ENCODE data around the gene FOXE1. TPM values are rescaled to one million over a fixed set of nuclear protein-coding genes. Genes with fewer than 3 reads are reported as not detected.

FOXE1 gene
- total and polyA plus RNA-seq, 5 experiments from 2014 or later: not detected

- Mint-ChIP-seq H3K27me3 (peaks cover 57 to 86% (median 72%) of the 10 kb centered on the region in 5 donors), H3K27ac (peak overlapping the region in 2 of 10 donors; percentile 15 to 50), H3K4me1 (peaks cover 3 to 21% (median 16%) of the 10 kb centered on the region in 4 donors), H3K36me3 (peaks cover 0 to 5% (median 3%) of the 10 kb centered on the region in 3 donors), H3K4me3 (peak overlapping the region in 7 of 10 donors; percentile 12 to 63 (median 39)), H3K9me3 (peaks cover 0 to 12% (median 0%) of the 10 kb centered on the region in 9 donors)
- DNase-seq (no peak), ATAC-seq (no peak)
- POLR2A ChIA-PET: interaction anchor here (0.7 to 0.8 kb wide), 2 partner anchors 35 to 200 kb away, joined by 3 read pairs; no protein-coding TSS in a partner anchor
Observed at GRCh38 chr9:97857606-97858392, 4.8 kb downstream of the FOXE1 start.

DNA sequence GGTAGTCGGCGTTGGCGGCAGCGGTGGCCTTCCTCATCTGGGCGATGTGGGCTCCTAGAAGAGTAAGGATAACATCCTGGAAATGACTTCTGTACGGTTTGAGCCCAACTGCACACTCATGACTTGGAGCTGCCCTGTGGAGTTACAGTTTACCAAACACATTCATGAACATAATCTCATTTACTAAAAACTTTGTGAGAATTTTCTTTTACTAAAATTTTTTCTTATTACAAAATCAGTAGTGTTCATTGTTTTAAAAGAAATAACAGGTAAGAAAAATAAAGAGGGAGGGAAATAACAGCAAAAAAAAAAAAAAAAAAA, 5.3 kb downstream of the FOXE1 start:
- no peak for DNase-seq
- POLR2A ChIA-PET: interaction anchor here (0.7 to 0.8 kb wide), 2 partner anchors 35 to 200 kb away, joined by 3 read pairs; no protein-coding TSS in a partner anchor

GRCh38 chr9:97858826-97859225, 5.8 kb downstream of the FOXE1 start:
- H3K27me3 Mint-ChIP-seq: peaks cover 56 to 85% (median 74%) of the 10 kb centered on the region in 5 donors
- POLR2A ChIA-PET: interaction anchor here (0.9 kb wide), 1 partner anchor 63 kb away, joined by 7 read pairs; no protein-coding TSS in a partner anchor
- H3K9me3 Mint-ChIP-seq: peaks cover 0 to 12% (median 0%) of the 10 kb centered on the region in 9 donors

More for the DNA sequence above, 5.3 kb downstream of the FOXE1 start:
- H3K27me3 Mint-ChIP-seq: peaks cover 56 to 82% (median 72%) of the 10 kb centered on the region in 5 donors
- peaks cover 3 to 20% (median 15%) of the 10 kb centered on the region in 4 donors for H3K4me1 Mint-ChIP-seq
- H3K36me3 Mint-ChIP-seq: peaks cover 0 to 5% (median 3%) of the 10 kb centered on the region in 3 donors
- no peak overlapping the region for H3K27ac Mint-ChIP-seq
- H3K9me3 Mint-ChIP-seq: peaks cover 0 to 12% (median 0%) of the 10 kb centered on the region in 9 donors
- no peak for ATAC-seq
- peak overlapping the region in 4 of 10 donors; percentile 39 to 63 (median 54) for H3K4me3 Mint-ChIP-seq

GRCh38 chr9:97859346-97859745, 6.3 kb downstream of the FOXE1 start:
- Mint-ChIP-seq H3K4me3 (no peak overlapping the region), H3K36me3 (peaks cover 0 to 7% (median 3%) of the 10 kb centered on the region in 3 donors), H3K9me3 (peaks cover 0 to 9% (median under 1%) of the 10 kb centered on the region in 9 donors), H3K27me3 (peaks cover 52 to 91% (median 75%) of the 10 kb centered on the region in 5 donors), H3K4me1 (peaks cover 0 to 16% (median 12%) of the 10 kb centered on the region in 4 donors), H3K27ac (no peak overlapping the region)
- DNase-seq (no peak), ATAC-seq (no peak)
- POLR2A ChIA-PET: interaction anchor here (0.9 kb wide), 1 partner anchor 62 kb away, joined by 7 read pairs; no protein-coding TSS in a partner anchor

More at GRCh38 chr9:97858826-97859225, 5.8 kb downstream of the FOXE1 start:
- Mint-ChIP-seq H3K4me1 (peaks cover 3 to 19% (median 15%) of the 10 kb centered on the region in 4 donors), H3K4me3 (peak overlapping the region in 1 of 10 donors; percentile 4), H3K36me3 (peaks cover 0 to 7% (median 3%) of the 10 kb centered on the region in 3 donors), H3K27ac (no peak overlapping the region)
- ATAC-seq: no peak
- DNase-seq: no peak

DNA sequence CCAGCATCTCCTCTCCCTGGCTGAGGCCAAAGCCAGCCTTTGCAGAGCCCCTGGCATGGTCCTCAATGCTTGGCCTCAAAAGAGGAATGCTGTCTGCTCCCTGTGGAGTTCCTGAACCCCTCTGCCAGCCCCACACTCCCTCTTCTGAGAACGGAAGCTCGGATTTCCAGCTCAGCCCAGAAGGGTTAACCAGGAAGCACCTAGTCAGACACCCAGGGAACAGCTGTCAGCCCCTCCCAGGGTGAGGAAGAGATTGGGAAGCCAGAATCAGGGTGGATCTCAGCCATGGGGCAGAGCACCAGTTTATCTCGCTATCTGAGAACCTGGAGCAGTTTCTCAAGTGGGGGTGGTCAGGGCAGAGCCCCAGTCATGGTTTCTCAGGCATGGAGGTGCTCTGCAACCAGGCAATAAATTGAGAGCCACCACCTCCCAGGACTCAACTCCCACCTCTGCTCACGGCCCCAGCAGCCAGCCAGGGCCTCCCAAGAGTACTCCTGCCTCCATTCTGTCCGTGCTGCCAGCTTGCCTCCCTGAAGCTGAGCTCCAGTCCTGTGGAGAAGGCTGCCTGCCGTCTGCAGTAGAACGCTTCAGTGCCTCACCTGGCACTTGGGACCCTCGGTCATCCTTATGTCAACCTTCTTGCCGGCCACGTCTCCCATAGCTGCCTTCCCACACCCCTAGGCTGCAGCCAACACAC, 7.6 kb downstream of the FOXE1 start:
- Mint-ChIP-seq H3K27ac (no peak overlapping the region), H3K9me3 (peaks cover 0 to 15% (median 11%) of the 10 kb centered on the region in 9 donors), H3K4me1 (peaks cover 0 to 14% (median 10%) of the 10 kb centered on the region in 4 donors), H3K4me3 (no peak overlapping the region), H3K27me3 (peaks cover 49 to 94% (median 78%) of the 10 kb centered on the region in 5 donors), H3K36me3 (peaks cover 5 to 19% (median 10%) of the 10 kb centered on the region in 3 donors)
- POLR2A ChIA-PET: no interaction called here
- DNase-seq (no peak), ATAC-seq (no peak)

GRCh38 chr9:97861148-97861475, 8.1 kb downstream of the FOXE1 start:
- Mint-ChIP-seq H3K27me3 (peaks cover 45 to 94% (median 78%) of the 10 kb centered on the region in 5 donors), H3K4me3 (no peak overlapping the region), H3K27ac (peak overlapping the region in 1 of 10 donors; percentile 1), H3K36me3 (peaks cover 6 to 23% (median 15%) of the 10 kb centered on the region in 3 donors), H3K9me3 (peaks cover 5 to 20% (median 13%) of the 10 kb centered on the region in 9 donors), H3K4me1 (peaks cover 0 to 14% (median 9%) of the 10 kb centered on the region in 4 donors)
- POLR2A ChIA-PET: no interaction called here
- DNase-seq (no peak), ATAC-seq (no peak)

GRCh38 chr9:97863314-97863713, 10.3 kb downstream of the FOXE1 start:
- ATAC-seq: no peak
- H3K9me3 Mint-ChIP-seq: peaks cover 5 to 41% (median 21%) of the 10 kb centered on the region in 9 donors
- peaks cover 13 to 33% (median 25%) of the 10 kb centered on the region in 3 donors for H3K36me3 Mint-ChIP-seq
- H3K4me1 Mint-ChIP-seq: peaks cover 0 to 4% (median under 1%) of the 10 kb centered on the region in 4 donors
- POLR2A ChIA-PET: no interaction called here
- DNase-seq: no peak
- H3K27ac Mint-ChIP-seq: no peak overlapping the region
- H3K4me3 Mint-ChIP-seq: no peak overlapping the region
- H3K27me3 Mint-ChIP-seq: peaks cover 36 to 82% (median 62%) of the 10 kb centered on the region in 5 donors

GRCh38 chr9:97864396-97864795, 11.4 kb downstream of the FOXE1 start:
- POLR2A ChIA-PET: no interaction called here
- ATAC-seq (no peak), DNase-seq (no peak)
- Mint-ChIP-seq H3K4me3 (no peak overlapping the region), H3K9me3 (peaks cover 5 to 43% (median 21%) of the 10 kb centered on the region in 9 donors), H3K27me3 (peaks cover 35 to 79% (median 58%) of the 10 kb centered on the region in 5 donors), H3K4me1 (peaks cover 0 to 3% (median 0%) of the 10 kb centered on the region in 4 donors), H3K27ac (no peak overlapping the region), H3K36me3 (peaks cover 18 to 34% (median 31%) of the 10 kb centered on the region in 3 donors)

DNA sequence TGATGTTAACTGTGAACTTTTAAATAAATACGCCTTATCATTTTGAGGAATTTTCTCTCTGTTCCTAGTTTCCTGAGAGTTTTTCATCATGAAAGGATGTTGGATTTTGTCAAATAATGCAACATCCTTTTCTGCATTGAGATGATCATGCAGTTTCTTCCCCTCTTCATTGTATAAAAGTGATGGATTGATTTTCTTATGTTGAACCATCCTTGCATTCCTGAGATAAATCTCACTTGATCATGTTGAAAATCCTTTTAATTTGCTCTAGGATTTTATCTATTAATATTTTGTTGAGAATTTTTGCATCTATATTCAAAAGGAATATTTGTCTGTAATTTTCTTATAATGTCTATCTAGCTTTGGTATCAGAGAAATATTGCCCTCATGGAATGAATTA, 13.3 kb downstream of the FOXE1 start:
- ATAC-seq (no peak), DNase-seq (no peak)
- H3K27me3 Mint-ChIP-seq: peaks cover 17 to 63% (median 40%) of the 10 kb centered on the region in 5 donors
- H3K4me1 Mint-ChIP-seq: peaks cover 0 to 3% (median 0%) of the 10 kb centered on the region in 4 donors
- peaks cover 5 to 43% (median 21%) of the 10 kb centered on the region in 9 donors for H3K9me3 Mint-ChIP-seq
- no peak overlapping the region for H3K4me3 Mint-ChIP-seq
- H3K27ac Mint-ChIP-seq: no peak overlapping the region
- H3K36me3 Mint-ChIP-seq: peaks cover 18 to 43% (median 37%) of the 10 kb centered on the region in 3 donors
- POLR2A ChIA-PET: no interaction called here

DNA sequence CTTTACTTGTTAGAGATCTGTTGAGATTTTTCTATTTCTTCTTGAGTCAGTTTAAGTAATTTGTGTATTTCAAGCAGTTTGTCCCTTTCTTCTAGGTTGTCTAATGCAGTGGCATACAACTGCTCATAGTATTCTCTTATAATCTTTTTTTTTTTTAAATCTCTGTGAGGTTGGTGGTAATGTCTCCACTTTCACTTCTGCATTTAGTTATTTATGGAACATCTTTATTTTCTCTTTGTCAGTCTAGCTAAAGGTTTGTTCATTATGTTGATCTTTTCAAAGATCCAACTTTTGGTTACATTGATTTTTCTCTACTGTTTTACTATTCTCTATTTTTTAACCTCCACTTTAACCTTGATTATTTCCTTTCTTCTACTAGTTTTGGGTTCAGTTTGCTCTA, 13.8 kb downstream of the FOXE1 start:
- H3K4me1 Mint-ChIP-seq: peaks cover 0 to 3% (median 0%) of the 10 kb centered on the region in 4 donors
- no peak overlapping the region for H3K27ac Mint-ChIP-seq
- peaks cover 5 to 43% (median 21%) of the 10 kb centered on the region in 9 donors for H3K9me3 Mint-ChIP-seq
- H3K4me3 Mint-ChIP-seq: no peak overlapping the region
- POLR2A ChIA-PET: no interaction called here
- DNase-seq (no peak), ATAC-seq (no peak)
- H3K36me3 Mint-ChIP-seq: peaks cover 16 to 42% (median 41%) of the 10 kb centered on the region in 3 donors
- peaks cover 12 to 57% (median 35%) of the 10 kb centered on the region in 5 donors for H3K27me3 Mint-ChIP-seq

- Mint-ChIP-seq H3K9me3 (peaks cover 5 to 43% (median 21%) of the 10 kb centered on the region in 9 donors), H3K27me3 (peaks cover 5 to 43% (median 21%) of the 10 kb centered on the region in 5 donors)
- POLR2A ChIA-PET: no interaction called here
Observed at GRCh38 chr9:97868859-97869258, 15.8 kb downstream of the FOXE1 start.

GRCh38 chr9:97873425-97873824, 20.4 kb downstream of the FOXE1 start:
- Mint-ChIP-seq H3K36me3 (peaks cover 12 to 28% (median 15%) of the 10 kb centered on the region in 3 donors), H3K27me3 (peaks cover 4 to 18% (median 7%) of the 10 kb centered on the region in 5 donors), H3K27ac (no peak overlapping the region), H3K4me1 (no peaks in the 10 kb centered on the region), H3K4me3 (no peak overlapping the region), H3K9me3 (peaks cover 0 to under 1% (median 0%) of the 10 kb centered on the region in 9 donors)
- no peak for ATAC-seq
- no peak for DNase-seq
- POLR2A ChIA-PET: no interaction called here

More at GRCh38 chr9:97868859-97869258, 15.8 kb downstream of the FOXE1 start:
- DNase-seq (no peak), ATAC-seq (no peak)
- H3K36me3 Mint-ChIP-seq: peaks cover 15 to 47% (median 41%) of the 10 kb centered on the region in 3 donors
- peaks cover 0 to 3% (median 0%) of the 10 kb centered on the region in 4 donors for H3K4me1 Mint-ChIP-seq
- H3K27ac Mint-ChIP-seq: no peak overlapping the region
- no peak overlapping the region for H3K4me3 Mint-ChIP-seq
